Neural progenitor cell (in vitro differentiated cells): ENCODE results near the gene FOXE1.

ENCODE experiments used
- CTCF ChIP-seq: fragments of 200-600 bp; sonication (generic); IDR thresholded peaks from 2 replicates; pipeline ENCODE4 v1.5.1; 2017; ENCODE audit warnings: antibody characterized with exemption, mild to moderate bottlenecking
- EZH2 ChIP-seq: fragments of 200-600 bp; sonication (generic); IDR thresholded peaks from 2 replicates; pipeline ENCODE4 v1.6.1; 2017; ENCODE audit warnings: antibody characterized with exemption, mild to moderate bottlenecking, moderate library complexity
- EZH2phosphoT487 ChIP-seq: fragments of 200-600 bp; sonication (generic); IDR thresholded peaks from 2 replicates; pipeline ENCODE4 v1.6.1; 2017; ENCODE audit warnings: antibody characterized with exemption

- TF ChIP-seq CTCF (no peak), EZH2phosphoT487 (no peak), EZH2 (no peak)
Observed at GRCh38 chr9:97811533-97812246, 41.3 kb upstream of the FOXE1 start.
